HepG2 (cell line): ENCODE results near the gene NXPE1. TPM values are rescaled to one million over a fixed set of nuclear protein-coding genes. Genes with fewer than 3 reads are reported as not detected.

Source experiments
- ARID2 ChIP-seq: sonication (generic); formaldehyde crosslinking; IDR thresholded peaks from 2 replicates; pipeline ENCODE4 v1.8.1; 2022; ENCODE audit warnings: mild to moderate bottlenecking, missing genetic modification reagents, borderline replicate concordance
- CEBPG ChIP-seq: IDR thresholded peaks from 2 replicates; pipeline ENCODE4 v1.6.1; 2016
- ESRRA ChIP-seq: sonication (generic); formaldehyde crosslinking; IDR thresholded peaks from 2 replicates; pipeline ENCODE4 v1.5.1; 2020; ENCODE audit warnings: mild to moderate bottlenecking, low read depth, missing genetic modification reagents
- FOSL2 ChIP-seq: sonication (generic); formaldehyde crosslinking; IDR thresholded peaks from 2 replicates; pipeline ENCODE4 v1.4.0; 2020; ENCODE audit warnings: missing genetic modification reagents
- HNRNPH1 ChIP-seq: fragments of 200-400 bp; formaldehyde crosslinking; optimal IDR thresholded peaks from 2 replicates; pipeline ENCODE3; 2017; ENCODE audit warnings: mild to moderate bottlenecking, low read depth, low read length
- MEIS1 ChIP-seq: sonication (generic); formaldehyde crosslinking; IDR thresholded peaks from 2 replicates; pipeline ENCODE4 v1.9.0; 2021; ENCODE audit warnings: mild to moderate bottlenecking, missing genetic modification reagents, moderate library complexity, borderline replicate concordance
- NR2F1 ChIP-seq, 2 experiments: fragments of 450-650 bp in 1 of 2; formaldehyde crosslinking in 1 of 2; IDR thresholded peaks; 2 replicates each; pipeline versions ENCODE4 v1.5.0 to v1.6.1; 2016 to 2020; ENCODE audit warnings: mild to moderate bottlenecking in 1 of 2, missing compliant biosample characterization in 1 of 2, missing genetic modification reagents in 1 of 2, moderate library complexity in 1 of 2
- PAF1 ChIP-seq: IDR thresholded peaks from 2 replicates; pipeline ENCODE4 v1.6.1; 2016; ENCODE audit warnings: missing genetic modification reagents, missing compliant biosample characterization
- POGZ ChIP-seq: sonication (generic); formaldehyde crosslinking; IDR thresholded peaks from 2 replicates; pipeline ENCODE4 v1.4.0; 2020; ENCODE audit warnings: mild to moderate bottlenecking, missing genetic modification reagents
- RBAK ChIP-seq: sonication (generic); formaldehyde crosslinking; IDR thresholded peaks from 2 replicates; pipeline ENCODE4 v1.5.1; 2020; ENCODE audit warnings: mild to moderate bottlenecking, missing genetic modification reagents
- SALL2 ChIP-seq: sonication (generic); formaldehyde crosslinking; IDR thresholded peaks from 2 replicates; pipeline ENCODE4 v1.8.1; 2023; ENCODE audit warnings: mild to moderate bottlenecking, missing genetic modification reagents, inconsistent platforms
- SIX1 ChIP-seq: sonication (generic); formaldehyde crosslinking; IDR thresholded peaks from 2 replicates; pipeline ENCODE4 v1.4.0; 2020; ENCODE audit warnings: missing genetic modification reagents, borderline replicate concordance
- SMC3 ChIP-seq: IDR thresholded peaks from 2 replicates; pipeline ENCODE4 v1.6.1; 2011; ENCODE audit warnings: low read length, improper control_type of control experiment
- ZC3H4 ChIP-seq: sonication (generic); formaldehyde crosslinking; IDR thresholded peaks from 2 replicates; pipeline ENCODE4 v1.4.0; 2020; ENCODE audit warnings: missing genetic modification reagents, borderline replicate concordance
- ZNF331 ChIP-seq: sonication (generic); formaldehyde crosslinking; IDR thresholded peaks from 2 replicates; pipeline ENCODE4 v1.4.0; 2020; ENCODE audit warnings: missing genetic modification reagents
- ZNF484 ChIP-seq: sonication (generic); formaldehyde crosslinking; IDR thresholded peaks from 2 replicates; pipeline ENCODE4 v1.5.1; 2020; ENCODE audit warnings: mild to moderate bottlenecking, low read depth, missing genetic modification reagents, borderline replicate concordance
- ZNF569 ChIP-seq: sonication (generic); formaldehyde crosslinking; IDR thresholded peaks from 2 replicates; pipeline ENCODE4 v1.5.0; 2020; ENCODE audit warnings: mild to moderate bottlenecking, missing genetic modification reagents, moderate library complexity, borderline replicate concordance
- ZNF777 ChIP-seq: sonication (generic); formaldehyde crosslinking; IDR thresholded peaks from 2 replicates; pipeline ENCODE4 v1.4.0; 2020; ENCODE audit warnings: missing genetic modification reagents
- ZSCAN22 ChIP-seq: sonication (generic); formaldehyde crosslinking; IDR thresholded peaks from 2 replicates; pipeline ENCODE4 v1.4.0; 2020; ENCODE audit warnings: mild to moderate bottlenecking, missing genetic modification reagents
- polyA plus RNA-seq, 8 experiments: library from polyadenylated mRNA; depleted of rRNA in 3 of 8; stranded (reverse) in 7 of 8; unstranded in 1 of 8; fragments of >200 nt; fragmentation: Illumina TruSeq in 4 of 8; extraction: Trizol in 4 of 8; gene quantifications; 2 replicates each; pipeline versions ENCODE4 v1.2.1 to v1.2.3, GENCODE V29; 2011 to 2016; ENCODE audit warnings: low read depth in 4 of 8, missing spikeins in 1 of 8, mixed read lengths in 1 of 8; ENCODE audit not compliant: insufficient read depth in 1 of 8
- total RNA-seq, 5 experiments: library from RNA; depleted of rRNA; stranded (reverse); fragments of >200 nt; fragmentation: Illumina TruSeq; extraction: Trizol; gene quantifications; 2 replicates each; pipeline ENCODE4 v1.2.3, GENCODE V29; 2016; ENCODE audit warnings: low read depth in 1 of 5
- TF ChIP-seq, protein P1 (sequence below): sonication (generic); formaldehyde crosslinking; IDR thresholded peaks from 2 replicates; pipeline ENCODE4 v1.8.0; 2022; ENCODE audit warnings: low read depth, missing genetic modification reagents
- TF ChIP-seq, protein P2 (sequence below): sonication (generic); formaldehyde crosslinking; conservative IDR thresholded peaks from 2 replicates; pipeline ENCODE4 v1.4.0; 2020; ENCODE audit warnings: missing genetic modification reagents
- TF ChIP-seq, protein P3 (sequence below): sonication (generic); formaldehyde crosslinking; IDR thresholded peaks from 2 replicates; pipeline ENCODE4 v1.5.1; 2020; ENCODE audit warnings: missing genetic modification reagents, mild to moderate bottlenecking, borderline replicate concordance
- TF ChIP-seq, protein P4 (sequence below): sonication (generic); formaldehyde crosslinking; IDR thresholded peaks from 2 replicates; pipeline ENCODE4 v1.4.0; 2020; ENCODE audit warnings: mild to moderate bottlenecking, missing genetic modification reagents
- TF ChIP-seq, protein P5 (sequence below): sonication (generic); formaldehyde crosslinking; IDR thresholded peaks from 2 replicates; pipeline ENCODE4 v1.4.0; 2020; ENCODE audit warnings: missing genetic modification reagents

NXPE1 gene
- total and polyA plus RNA-seq, 2 of the 13 experiments (the other 11 are each of a cell fraction or from before 2014, with no cell fraction given): not detected

DNA sequence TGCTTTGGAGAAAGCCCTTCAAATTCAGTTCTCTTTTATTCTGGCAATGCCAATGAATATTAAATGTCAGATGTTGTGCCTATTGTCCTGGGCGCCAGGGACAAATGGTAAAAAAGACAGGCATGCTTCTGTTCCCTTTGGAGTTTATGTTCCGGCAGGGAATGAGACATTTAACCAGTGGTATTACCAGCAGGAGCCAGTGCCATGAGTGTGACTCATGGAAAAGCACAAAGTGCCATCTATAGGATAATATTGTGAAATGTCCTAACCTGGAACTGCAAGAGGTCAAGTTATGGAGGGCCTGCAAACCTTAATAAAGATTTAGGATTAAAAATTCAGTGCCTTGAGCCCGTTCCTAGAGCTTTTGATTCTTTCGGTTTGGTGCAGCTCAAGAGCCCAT lies 80.9 kb downstream of the NXPE1 start (continued):
- TF ChIP-seq ZNF777 (CRISPR knock-in tag): no peak
- TF ChIP-seq HNRNPH1: no peak
- TF ChIP-seq, protein P1, sequence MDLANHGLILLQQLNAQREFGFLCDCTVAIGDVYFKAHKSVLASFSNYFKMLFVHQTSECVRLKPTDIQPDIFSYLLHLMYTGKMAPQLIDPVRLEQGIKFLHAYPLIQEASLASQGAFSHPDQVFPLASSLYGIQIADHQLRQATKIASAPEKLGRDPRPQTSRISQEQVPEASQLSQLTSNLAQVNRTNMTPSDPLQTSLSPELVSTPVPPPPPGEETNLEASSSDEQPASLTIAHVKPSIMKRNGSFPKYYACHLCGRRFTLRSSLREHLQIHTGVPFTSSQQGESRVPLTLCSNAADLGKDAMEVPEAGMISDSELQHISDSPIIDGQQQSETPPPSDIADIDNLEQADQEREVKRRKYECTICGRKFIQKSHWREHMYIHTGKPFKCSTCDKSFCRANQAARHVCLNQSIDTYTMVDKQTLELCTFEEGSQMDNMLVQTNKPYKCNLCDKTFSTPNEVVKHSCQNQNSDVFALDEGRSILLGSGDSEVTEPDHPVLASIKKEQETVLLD: no peak
- no peak for TF ChIP-seq RBAK (CRISPR knock-in tag)
- TF ChIP-seq NR2F1 (CRISPR knock-in tag; IDR thresholded peaks at IDR 0.05): peak in 1 of 2 experiments; percentile 71; a peak in 2 of 4 replicates
- peak; percentile 65 for TF ChIP-seq FOSL2 (CRISPR knock-in tag)
- TF ChIP-seq ARID2 (CRISPR knock-in tag): no peak
- no peak for TF ChIP-seq POGZ (CRISPR knock-in tag)
- TF ChIP-seq, protein P2, sequence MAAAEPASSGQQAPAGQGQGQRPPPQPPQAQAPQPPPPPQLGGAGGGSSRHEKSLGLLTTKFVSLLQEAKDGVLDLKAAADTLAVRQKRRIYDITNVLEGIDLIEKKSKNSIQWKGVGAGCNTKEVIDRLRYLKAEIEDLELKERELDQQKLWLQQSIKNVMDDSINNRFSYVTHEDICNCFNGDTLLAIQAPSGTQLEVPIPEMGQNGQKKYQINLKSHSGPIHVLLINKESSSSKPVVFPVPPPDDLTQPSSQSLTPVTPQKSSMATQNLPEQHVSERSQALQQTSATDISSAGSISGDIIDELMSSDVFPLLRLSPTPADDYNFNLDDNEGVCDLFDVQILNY (CRISPR knock-in tag): no peak
- TF ChIP-seq SMC3: 0 out of 2 replicates have a peak, but pooled peaks have one; percentile 8
- no peak for TF ChIP-seq PAF1 (CRISPR knock-in tag)
- no peak for TF ChIP-seq MEIS1 (CRISPR knock-in tag)
- TF ChIP-seq ZNF331 (CRISPR knock-in tag): no peak
- TF ChIP-seq ZSCAN22: no peak
- TF ChIP-seq ESRRA: no peak
- no peak for TF ChIP-seq ZNF484
- no peak for TF ChIP-seq ZC3H4 (CRISPR knock-in tag)
- peak; percentile 22; the same call in 1 of the 2 replicates for TF ChIP-seq CEBPG (CRISPR knock-in tag)
- TF ChIP-seq, protein P3, sequence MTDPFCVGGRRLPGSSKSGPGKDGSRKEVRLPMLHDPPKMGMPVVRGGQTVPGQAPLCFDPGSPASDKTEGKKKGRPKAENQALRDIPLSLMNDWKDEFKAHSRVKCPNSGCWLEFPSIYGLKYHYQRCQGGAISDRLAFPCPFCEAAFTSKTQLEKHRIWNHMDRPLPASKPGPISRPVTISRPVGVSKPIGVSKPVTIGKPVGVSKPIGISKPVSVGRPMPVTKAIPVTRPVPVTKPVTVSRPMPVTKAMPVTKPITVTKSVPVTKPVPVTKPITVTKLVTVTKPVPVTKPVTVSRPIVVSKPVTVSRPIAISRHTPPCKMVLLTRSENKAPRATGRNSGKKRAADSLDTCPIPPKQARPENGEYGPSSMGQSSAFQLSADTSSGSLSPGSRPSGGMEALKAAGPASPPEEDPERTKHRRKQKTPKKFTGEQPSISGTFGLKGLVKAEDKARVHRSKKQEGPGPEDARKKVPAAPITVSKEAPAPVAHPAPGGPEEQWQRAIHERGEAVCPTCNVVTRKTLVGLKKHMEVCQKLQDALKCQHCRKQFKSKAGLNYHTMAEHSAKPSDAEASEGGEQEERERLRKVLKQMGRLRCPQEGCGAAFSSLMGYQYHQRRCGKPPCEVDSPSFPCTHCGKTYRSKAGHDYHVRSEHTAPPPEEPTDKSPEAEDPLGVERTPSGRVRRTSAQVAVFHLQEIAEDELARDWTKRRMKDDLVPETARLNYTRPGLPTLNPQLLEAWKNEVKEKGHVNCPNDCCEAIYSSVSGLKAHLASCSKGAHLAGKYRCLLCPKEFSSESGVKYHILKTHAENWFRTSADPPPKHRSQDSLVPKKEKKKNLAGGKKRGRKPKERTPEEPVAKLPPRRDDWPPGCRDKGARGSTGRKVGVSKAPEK: no peak
- TF ChIP-seq, protein P4, sequence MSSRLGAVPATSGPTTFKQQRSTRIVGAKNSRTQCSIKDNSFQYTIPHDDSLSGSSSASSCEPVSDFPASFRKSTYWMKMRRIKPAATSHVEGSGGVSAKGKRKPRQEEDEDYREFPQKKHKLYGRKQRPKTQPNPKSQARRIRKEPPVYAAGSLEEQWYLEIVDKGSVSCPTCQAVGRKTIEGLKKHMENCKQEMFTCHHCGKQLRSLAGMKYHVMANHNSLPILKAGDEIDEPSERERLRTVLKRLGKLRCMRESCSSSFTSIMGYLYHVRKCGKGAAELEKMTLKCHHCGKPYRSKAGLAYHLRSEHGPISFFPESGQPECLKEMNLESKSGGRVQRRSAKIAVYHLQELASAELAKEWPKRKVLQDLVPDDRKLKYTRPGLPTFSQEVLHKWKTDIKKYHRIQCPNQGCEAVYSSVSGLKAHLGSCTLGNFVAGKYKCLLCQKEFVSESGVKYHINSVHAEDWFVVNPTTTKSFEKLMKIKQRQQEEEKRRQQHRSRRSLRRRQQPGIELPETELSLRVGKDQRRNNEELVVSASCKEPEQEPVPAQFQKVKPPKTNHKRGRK (CRISPR knock-in tag): no peak
- no peak for TF ChIP-seq ZNF569 (CRISPR knock-in tag)
- TF ChIP-seq SIX1 (CRISPR knock-in tag): no peak
- TF ChIP-seq, protein P5, sequence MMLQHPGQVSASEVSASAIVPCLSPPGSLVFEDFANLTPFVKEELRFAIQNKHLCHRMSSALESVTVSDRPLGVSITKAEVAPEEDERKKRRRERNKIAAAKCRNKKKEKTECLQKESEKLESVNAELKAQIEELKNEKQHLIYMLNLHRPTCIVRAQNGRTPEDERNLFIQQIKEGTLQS (CRISPR knock-in tag): no peak
- no peak for TF ChIP-seq SALL2 (CRISPR knock-in tag)
